ENCODE measurements around the gene LLGL2. TPM values are rescaled to one million over a fixed set of nuclear protein-coding genes. Genes with fewer than 3 reads are reported as not detected.

Gene LLGL2
- total RNA-seq, 6 donors from 2014 or later = 113 to 256 (median 175) TPM

- H3K36me3 ChIP-seq = peaks cover 0 to 40% (median 31%) of the 10 kb centered on the region in 4 donors
- H3K27me3 ChIP-seq = no peaks in the 10 kb centered on the region
- no peak overlapping the region for H3K27ac ChIP-seq
- no peak for ATAC-seq (ENCODE audit: low FRiP score in 2 of 2)
- no peak for DNase-seq
- H3K9me3 ChIP-seq = no peaks in the 10 kb centered on the region
- no peak overlapping the region for H3K4me3 ChIP-seq
- peaks cover 0 to 18% (median 14%) of the 10 kb centered on the region in 4 donors for H3K4me1 ChIP-seq
- 94% methylated on average over 7 to 9 of the region's 9 CpGs for WGBS, 2 donors
- TF ChIP-seq POLR2A (IDR thresholded peaks at IDR 0.05) (no peak), POLR2AphosphoS5 (IDR thresholded peaks at IDR 0.05) (no peak), EP300 (IDR thresholded peaks at IDR 0.05) (no peak), CTCF (IDR thresholded peaks at IDR 0.05) (no peak)
These were observed 34.5 kb downstream of the LLGL2 start for GRCh38 chr17:75559958-75560533.

- H3K27ac ChIP-seq = no peak overlapping the region
- no peak for DNase-seq
- peaks cover 0 to 56% (median 40%) of the 10 kb centered on the region in 4 donors for H3K36me3 ChIP-seq
- no peak for ATAC-seq (ENCODE audit: low FRiP score in 2 of 2)
- H3K4me3 ChIP-seq = no peak overlapping the region
- no peak for TF ChIP-seq POLR2AphosphoS5 (IDR thresholded peaks at IDR 0.05)
- no peak for TF ChIP-seq EP300 (IDR thresholded peaks at IDR 0.05)
- TF ChIP-seq CTCF (IDR thresholded peaks at IDR 0.05) = no peak
- no peak for TF ChIP-seq POLR2A (IDR thresholded peaks at IDR 0.05)
- H3K4me1 ChIP-seq = peaks cover 0 to 12% (median 10%) of the 10 kb centered on the region in 4 donors
- H3K27me3 ChIP-seq = no peaks in the 10 kb centered on the region
- H3K9me3 ChIP-seq = no peaks in the 10 kb centered on the region
- WGBS, 2 donors = 80 to 82% methylated on average over 5 of the region's 5 CpGs
These were observed 36.6 kb downstream of the LLGL2 start for GRCh38 chr17:75561927-75562603.

GRCh38 chr17:75563063-75563758 lies 37.7 kb downstream of the LLGL2 start:
- WGBS, 2 donors = 94 to 95% methylated on average over 19 to 28 of the region's 28 CpGs
- Histone ChIP-seq H3K36me3 (peaks cover 0 to 57% (median 41%) of the 10 kb centered on the region in 4 donors), H3K27me3 (no peaks in the 10 kb centered on the region), H3K9me3 (no peaks in the 10 kb centered on the region), H3K4me3 (no peak overlapping the region), H3K4me1 (peaks cover 0 to under 1% (median 0%) of the 10 kb centered on the region in 4 donors), H3K27ac (no peak overlapping the region)
- no peak for TF ChIP-seq POLR2AphosphoS5 (IDR thresholded peaks at IDR 0.05)
- no peak for TF ChIP-seq POLR2A (IDR thresholded peaks at IDR 0.05)
- TF ChIP-seq EP300 (IDR thresholded peaks at IDR 0.05) = no peak
- TF ChIP-seq CTCF (IDR thresholded peaks at IDR 0.05) = no peak
- ATAC-seq (ENCODE audit: low FRiP score in 2 of 2) (no peak), DNase-seq (no peak)

GRCh38 chr17:75564195-75564594 lies 38.7 kb downstream of the LLGL2 start:
- peaks cover 3 to 63% (median 44%) of the 10 kb centered on the region in 4 donors for H3K36me3 ChIP-seq
- 96 to 100% methylated on average over 3 to 10 of the region's 11 CpGs for WGBS, 2 donors
- H3K27me3 ChIP-seq = no peaks in the 10 kb centered on the region
- DNase-seq (no peak), ATAC-seq (ENCODE audit: low FRiP score in 2 of 2) (no peak)
- no peak overlapping the region for H3K4me3 ChIP-seq
- TF ChIP-seq CTCF (IDR thresholded peaks at IDR 0.05) (no peak), POLR2A (IDR thresholded peaks at IDR 0.05) (no peak), EP300 (IDR thresholded peaks at IDR 0.05) (no peak), POLR2AphosphoS5 (IDR thresholded peaks at IDR 0.05) (no peak)
- H3K9me3 ChIP-seq = no peaks in the 10 kb centered on the region
- no peaks in the 10 kb centered on the region for H3K4me1 ChIP-seq
- no peak overlapping the region for H3K27ac ChIP-seq

All from upper lobe of left lung (tissue), 6 donors.